GM21825 (cell line): ENCODE measurements around the gene IFITM1.

Experiments
- ATAC-seq: cut with Tn5 transposase; IDR thresholded peaks from one replicate; pipeline ENCODE4 v1.9.1; 2021; ENCODE audit warnings: mild to moderate bottlenecking, moderate library complexity; ENCODE audit not compliant: unreplicated experiment

The IFITM1 gene

DNA sequence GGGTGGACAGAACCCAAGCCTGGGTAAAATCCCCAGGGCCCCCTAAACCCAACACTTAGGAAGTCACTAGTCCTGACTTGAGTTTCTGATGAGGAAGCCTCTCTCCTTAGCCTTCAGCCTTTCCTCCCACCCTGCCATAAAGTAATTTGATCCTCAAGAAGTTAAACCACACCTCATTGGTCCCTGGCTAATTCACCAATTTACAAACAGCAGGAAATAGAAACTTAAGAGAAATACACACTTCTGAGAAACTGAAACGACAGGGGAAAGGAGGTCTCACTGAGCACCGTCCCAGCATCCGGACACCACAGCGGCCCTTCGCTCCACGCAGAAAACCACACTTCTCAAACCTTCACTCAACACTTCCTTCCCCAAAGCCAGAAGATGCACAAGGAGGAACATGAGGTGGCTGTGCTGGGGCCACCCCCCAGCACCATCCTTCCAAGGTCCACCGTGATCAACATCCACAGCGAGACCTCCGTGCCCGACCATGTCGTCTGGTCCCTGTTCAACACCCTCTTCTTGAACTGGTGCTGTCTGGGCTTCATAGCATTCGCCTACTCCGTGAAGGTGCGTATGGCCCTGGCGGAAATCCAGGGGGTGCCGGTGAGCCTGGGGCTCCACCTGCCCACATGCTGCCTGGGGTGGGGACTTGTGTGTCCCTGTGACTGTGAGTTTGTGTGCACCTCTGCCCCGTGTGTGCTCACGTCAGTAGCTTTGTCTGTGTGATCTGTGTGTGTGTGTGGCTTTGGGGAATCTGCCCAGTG is at the start of gene IFITM1:
Gene IFITM1 (plus strand): TSS at position 254 of the 767 bp plus-strand sequence. CDS start 131 bp downstream, at position 385.
- peak; percentile 32 for ATAC-seq

DNA sequence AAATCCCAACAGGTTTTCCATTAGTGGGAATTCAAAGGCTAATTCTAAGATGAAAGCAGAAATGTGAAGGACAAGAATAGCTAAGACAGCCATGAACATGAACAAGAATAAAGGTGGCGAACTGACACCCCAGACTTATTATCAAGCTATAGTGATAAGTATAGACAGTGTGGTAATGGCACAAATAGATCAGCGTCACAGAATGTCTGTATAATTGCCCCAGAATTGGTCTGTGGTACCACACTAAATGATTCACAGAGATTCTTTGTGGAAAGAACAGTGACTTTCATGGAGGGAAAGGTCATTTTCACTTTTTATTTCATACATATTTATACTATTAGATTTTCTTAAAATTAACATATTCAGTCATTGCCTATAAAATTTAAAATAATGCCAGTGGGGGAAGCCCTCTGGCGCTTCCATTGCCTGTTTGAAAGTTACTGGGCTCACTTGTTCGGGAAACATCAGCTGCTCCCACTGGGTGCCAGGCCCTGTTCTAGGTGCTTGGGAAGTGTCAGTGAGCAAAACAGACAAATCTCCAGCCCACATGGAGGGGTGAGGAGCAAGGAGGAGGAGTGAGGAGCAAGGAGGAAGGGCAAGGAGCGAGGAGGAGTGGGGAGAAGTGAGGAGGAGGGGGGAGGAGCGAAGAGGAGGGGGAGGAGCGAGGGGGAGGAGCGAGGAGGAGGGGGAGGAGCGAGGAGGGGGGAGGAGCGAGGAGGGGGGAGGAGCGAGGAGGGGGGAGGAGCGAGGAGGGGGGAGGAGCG is 47.0 kb upstream of the IFITM1 start:
- no peak for ATAC-seq

GRCh38 chr11:267491-267994 is 46.3 kb upstream of the IFITM1 start:
- no peak for ATAC-seq

DNA sequence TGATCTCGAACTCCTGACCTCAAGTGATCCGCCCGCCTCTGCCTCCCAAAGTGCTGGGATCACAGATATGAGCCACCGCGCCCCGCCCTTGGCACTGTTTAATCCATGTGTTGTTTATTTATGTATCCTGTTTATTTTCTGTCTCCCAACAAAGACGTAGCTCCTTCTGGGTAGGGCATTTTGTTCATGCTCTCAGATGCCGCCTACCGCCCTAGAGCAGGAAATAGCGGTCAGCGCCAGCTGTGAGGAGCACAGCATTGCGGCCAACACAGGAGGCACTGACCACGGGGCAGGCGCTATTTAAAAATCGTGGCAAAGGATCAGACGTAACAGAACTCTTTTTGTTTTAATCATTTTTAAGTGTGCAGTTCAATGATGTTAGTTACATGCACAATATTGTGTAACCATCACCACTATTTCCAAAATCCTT is 45.1 kb upstream of the IFITM1 start:
- peak; percentile 43 for ATAC-seq

- peak; percentile 69 for ATAC-seq
Measured at GRCh38 chr11:269146-269890, 44.5 kb upstream of the IFITM1 start.

- no peak for ATAC-seq
Measured at GRCh38 chr11:270451-271318, 43.2 kb upstream of the IFITM1 start.

- no peak for ATAC-seq
Measured at GRCh38 chr11:271319-271715, 42.5 kb upstream of the IFITM1 start.

DNA sequence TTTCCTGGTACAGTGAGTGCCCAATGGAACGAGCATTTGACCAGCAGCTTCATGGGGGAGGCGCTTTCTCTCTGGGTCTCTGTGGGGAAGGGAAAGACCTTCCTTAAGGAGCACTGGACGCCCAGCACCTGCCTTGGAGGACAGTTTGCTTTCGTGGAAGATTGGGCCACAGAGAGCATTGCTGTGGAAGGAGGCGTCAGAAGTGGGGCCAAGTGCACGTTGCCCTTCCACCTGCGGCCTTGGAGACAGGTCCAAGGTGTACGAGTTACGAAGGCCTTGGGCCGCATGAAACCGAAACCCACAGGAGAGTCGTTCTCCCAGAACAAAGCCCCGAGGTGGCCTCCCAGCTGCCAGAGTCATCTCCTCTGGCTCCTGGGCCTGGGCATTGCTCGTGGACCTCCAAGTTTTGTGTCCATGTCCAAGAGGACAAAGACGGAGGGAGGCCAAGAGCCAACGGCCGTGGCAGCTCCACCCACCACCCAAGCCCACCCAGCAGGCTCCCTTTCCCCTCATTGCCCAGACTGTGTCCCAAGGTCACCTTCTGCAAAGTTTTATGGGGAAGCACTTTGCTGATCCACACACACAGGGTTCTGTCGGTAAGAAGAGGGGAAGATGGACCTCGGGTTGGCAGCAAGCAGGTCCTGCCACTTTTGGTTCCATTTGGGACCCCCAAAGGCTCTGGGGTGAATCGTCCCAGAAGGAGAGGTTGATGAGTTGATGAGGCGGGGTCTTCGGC is 41.5 kb upstream of the IFITM1 start:
- ATAC-seq = no peak

GRCh38 chr11:272931-273198 is 41.0 kb upstream of the IFITM1 start:
- ATAC-seq = no peak

DNA sequence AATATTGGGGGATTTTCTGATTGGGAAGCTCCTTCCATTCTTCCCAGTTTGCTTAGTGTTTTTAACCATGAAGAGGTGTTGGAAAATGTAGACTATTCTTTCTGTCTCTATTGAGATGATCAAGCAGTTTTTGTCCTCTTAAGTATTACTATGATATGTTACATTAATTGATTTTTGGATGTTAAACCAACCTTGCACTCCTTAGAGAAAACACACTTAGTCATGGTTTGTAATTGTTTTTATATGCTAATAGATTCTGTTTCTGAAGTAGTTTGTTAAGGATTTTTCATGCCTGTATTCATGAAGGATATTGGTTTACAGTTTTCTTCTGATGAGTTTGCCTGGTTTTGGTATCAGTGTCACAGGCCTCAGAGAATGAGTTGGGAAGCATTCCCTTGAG is 37.6 kb upstream of the IFITM1 start:
- ATAC-seq = no peak

GRCh38 chr11:278001-278951 is 35.6 kb upstream of the IFITM1 start, which contains the start of gene NLRP6:
TSS of gene NLRP6 (plus strand) at chr11:278407. CDS start at chr11:278570, 163 bp downstream.
- ATAC-seq = no peak

DNA sequence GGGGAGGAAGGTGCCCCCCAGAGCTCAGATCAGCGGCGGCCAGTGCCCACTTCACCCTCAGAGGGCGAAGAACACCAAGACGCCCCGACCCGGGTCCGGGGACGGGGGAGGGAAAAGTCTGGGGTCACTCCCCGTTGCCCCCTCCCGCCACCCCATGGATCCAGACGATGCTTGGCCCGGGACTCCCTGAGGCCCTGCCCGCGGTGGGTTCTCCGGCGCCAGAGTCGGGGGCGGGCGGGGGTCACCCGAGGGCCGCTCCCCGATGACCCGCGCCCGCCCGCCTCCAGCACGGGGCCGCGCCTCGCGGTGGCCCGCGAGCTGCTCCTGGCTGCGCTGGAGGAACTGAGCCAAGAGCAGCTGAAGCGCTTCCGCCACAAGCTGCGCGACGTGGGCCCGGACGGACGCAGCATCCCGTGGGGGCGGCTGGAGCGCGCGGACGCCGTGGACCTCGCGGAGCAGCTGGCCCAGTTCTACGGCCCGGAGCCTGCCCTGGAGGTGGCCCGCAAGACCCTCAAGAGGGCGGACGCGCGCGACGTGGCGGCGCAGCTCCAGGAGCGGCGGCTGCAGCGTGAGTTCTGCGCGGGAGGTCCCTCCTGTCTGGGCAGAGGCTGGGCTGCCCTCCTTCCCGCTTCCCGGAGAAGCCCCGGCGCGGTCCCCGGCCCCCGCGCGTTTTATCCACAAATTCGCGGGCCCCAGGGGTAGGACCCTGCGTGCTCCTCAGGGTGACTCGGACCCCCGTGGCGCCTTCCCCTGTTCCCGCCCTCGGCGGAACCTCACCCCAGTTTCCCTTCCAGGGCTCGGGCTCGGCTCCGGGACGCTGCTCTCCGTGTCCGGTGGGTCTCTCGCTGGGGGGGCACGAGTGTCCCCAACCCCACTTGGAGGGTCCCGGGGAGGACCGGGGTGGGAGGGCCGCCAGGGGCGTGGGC is 34.5 kb upstream of the IFITM1 start:
- ATAC-seq = no peak

- ATAC-seq = no peak
Measured at GRCh38 chr11:279966-280705, 33.7 kb upstream of the IFITM1 start.

DNA sequence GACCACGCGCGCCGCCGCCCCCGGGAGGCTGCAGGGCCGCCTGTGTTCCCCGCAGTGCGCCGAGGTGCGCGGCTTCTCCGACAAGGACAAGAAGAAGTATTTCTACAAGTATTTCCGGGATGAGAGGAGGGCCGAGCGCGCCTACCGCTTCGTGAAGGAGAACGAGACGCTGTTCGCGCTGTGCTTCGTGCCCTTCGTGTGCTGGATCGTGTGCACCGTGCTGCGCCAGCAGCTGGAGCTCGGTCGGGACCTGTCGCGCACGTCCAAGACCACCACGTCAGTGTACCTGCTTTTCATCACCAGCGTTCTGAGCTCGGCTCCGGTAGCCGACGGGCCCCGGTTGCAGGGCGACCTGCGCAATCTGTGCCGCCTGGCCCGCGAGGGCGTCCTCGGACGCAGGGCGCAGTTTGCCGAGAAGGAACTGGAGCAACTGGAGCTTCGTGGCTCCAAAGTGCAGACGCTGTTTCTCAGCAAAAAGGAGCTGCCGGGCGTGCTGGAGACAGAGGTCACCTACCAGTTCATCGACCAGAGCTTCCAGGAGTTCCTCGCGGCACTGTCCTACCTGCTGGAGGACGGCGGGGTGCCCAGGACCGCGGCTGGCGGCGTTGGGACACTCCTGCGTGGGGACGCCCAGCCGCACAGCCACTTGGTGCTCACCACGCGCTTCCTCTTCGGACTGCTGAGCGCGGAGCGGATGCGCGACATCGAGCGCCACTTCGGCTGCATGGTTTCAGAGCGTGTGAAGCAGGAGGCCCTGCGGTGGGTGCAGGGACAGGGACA is 32.9 kb upstream of the IFITM1 start:
- ATAC-seq = no peak

- no peak for ATAC-seq
Measured at GRCh38 chr11:281486-282161, 32.2 kb upstream of the IFITM1 start.

DNA sequence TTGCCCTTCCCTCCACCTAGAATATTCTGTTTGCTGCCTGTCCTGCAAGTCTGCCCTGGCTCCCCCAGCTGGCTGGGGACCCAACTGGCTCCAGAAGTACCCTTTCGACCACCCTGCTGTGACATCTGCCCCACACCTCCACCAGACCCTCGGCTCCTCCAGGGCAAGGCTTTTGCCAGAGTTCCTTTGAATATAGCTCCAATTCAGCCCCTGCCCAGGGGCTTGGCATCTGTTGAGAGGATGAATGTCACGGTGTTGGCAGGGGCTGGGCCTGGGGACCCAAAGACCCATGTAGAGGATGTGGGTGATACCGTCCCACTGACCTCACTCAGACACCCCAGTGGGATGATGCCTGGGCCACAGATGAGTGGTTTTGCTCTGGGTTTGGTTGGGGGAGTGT is 31.7 kb upstream of the IFITM1 start:
- no peak for ATAC-seq
